Esophagus muscularis mucosa (tissue), 3 donors: ENCODE results near the gene GADD45GIP1.
"Not testable (repeated sequence)": the region's sequence is repeated elsewhere in the genome, so short reads cannot be mapped to it uniquely, and the experiment has no call there.

Experiments
- POLR2A ChIP-seq: fragments of 450-650 bp; IDR thresholded peaks from one replicate; pipeline ENCODE4 v1.6.1; 2017; ENCODE audit warnings: antibody characterized with exemption, moderate library complexity, mild to moderate bottlenecking, low read depth
- TF ChIP-seq, protein P1 (sequence below), 3 experiments: fragments of 200-600 bp in 2 of 3; fragments of 450-650 bp in 1 of 3; sonication (generic) in 2 of 3; IDR thresholded peaks; one replicate each; pipeline ENCODE4 v1.5.1; 2017 to 2019; ENCODE audit warnings: antibody characterized with exemption in 3 of 3, mild to moderate bottlenecking in 2 of 3, moderate library complexity in 1 of 3

DNA sequence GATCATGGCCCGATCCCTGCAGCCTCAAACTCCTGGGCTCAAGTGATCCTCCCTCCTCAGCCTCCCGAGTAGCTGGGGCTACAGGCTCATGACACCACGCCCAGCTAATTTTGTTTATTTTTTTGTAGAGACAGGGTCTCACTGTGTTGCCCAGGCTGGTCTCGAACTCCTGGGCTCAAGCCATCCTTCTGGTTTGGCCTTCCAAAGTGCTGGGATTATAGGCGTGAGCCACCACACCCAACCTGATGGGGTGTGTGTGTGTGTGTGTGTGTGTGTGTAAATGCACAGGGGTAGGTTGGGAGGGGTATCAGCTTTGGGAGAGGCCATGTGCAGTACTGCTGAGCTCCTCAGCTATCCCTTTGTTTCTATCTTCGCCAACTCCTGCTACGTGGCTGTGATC is 19.1 kb upstream of the GADD45GIP1 start:
- TF ChIP-seq POLR2A: not testable (repeated sequence)
- TF ChIP-seq, protein P1, sequence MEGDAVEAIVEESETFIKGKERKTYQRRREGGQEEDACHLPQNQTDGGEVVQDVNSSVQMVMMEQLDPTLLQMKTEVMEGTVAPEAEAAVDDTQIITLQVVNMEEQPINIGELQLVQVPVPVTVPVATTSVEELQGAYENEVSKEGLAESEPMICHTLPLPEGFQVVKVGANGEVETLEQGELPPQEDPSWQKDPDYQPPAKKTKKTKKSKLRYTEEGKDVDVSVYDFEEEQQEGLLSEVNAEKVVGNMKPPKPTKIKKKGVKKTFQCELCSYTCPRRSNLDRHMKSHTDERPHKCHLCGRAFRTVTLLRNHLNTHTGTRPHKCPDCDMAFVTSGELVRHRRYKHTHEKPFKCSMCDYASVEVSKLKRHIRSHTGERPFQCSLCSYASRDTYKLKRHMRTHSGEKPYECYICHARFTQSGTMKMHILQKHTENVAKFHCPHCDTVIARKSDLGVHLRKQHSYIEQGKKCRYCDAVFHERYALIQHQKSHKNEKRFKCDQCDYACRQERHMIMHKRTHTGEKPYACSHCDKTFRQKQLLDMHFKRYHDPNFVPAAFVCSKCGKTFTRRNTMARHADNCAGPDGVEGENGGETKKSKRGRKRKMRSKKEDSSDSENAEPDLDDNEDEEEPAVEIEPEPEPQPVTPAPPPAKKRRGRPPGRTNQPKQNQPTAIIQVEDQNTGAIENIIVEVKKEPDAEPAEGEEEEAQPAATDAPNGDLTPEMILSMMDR (IDR thresholded peaks at IDR 0.05): not testable (repeated sequence)
